Right ventricle myocardium inferior (tissue), 1 donor: ENCODE results near the gene S100A7A. TPM values are rescaled to one million over a fixed set of nuclear protein-coding genes. Genes with fewer than 3 reads are reported as not detected.

ENCODE experiments used
- ATAC-seq: fragments of 200-7000 bp; cut with Tn5 transposase; one replicate; pipeline ENCODE4 v1.9.1; 2020; ENCODE audit warnings: mild to moderate bottlenecking, moderate library complexity
- DNase-seq: peaks from one replicate; pipeline ENCODE4 v3.0.0; 2021; ENCODE audit errors: missing footprints
- intact Hi-C: fragments of 100-400 bp; cut with DNase I; formaldehyde crosslinking; loops from one replicate; pipeline ENCODE4 v1.11.0; 2022
- long read RNA-seq: library from polyadenylated mRNA; unstranded; transcript quantifications from one replicate; pipeline ENCODE4 v2.0.0, GENCODE V29; 2021
- total RNA-seq: library from RNA; stranded (reverse); fragmentation: NEBNext Ultra II Directional; extraction: Animal tissue kit (Norgen Biotek cat#: 25700); gene quantifications from one replicate; pipeline ENCODE4 v1.2.1, GENCODE V29; 2021
- donor health status: DM: no; HTN: yes; CAD: no; lungs with severe emphysema.

Gene S100A7A
- total RNA-seq = not detected
- long read RNA-seq = 0 reads

GRCh38 chr1:153415850-153416570 is at the start of gene S100A7A:
S100A7A (plus strand) TSS chr1:153416520; CDS start chr1:153418083, 1,563 bp downstream.
- ATAC-seq (no peak), DNase-seq (no peak)
- intact Hi-C loops = no loop called here

GRCh38 chr1:153367090-153367489 is 49.2 kb upstream of the S100A7A start:
- ATAC-seq (no peak), DNase-seq (no peak)
- intact Hi-C loops = no loop called here

GRCh38 chr1:153368495-153368894 is 47.8 kb upstream of the S100A7A start:
- DNase-seq (no peak), ATAC-seq (no peak)
- intact Hi-C loops = no loop called here

GRCh38 chr1:153370146-153370545 is 46.2 kb upstream of the S100A7A start:
- intact Hi-C loops = no loop called here
- ATAC-seq (no peak), DNase-seq (no peak)

GRCh38 chr1:153371231-153371630 is 45.1 kb upstream of the S100A7A start:
- intact Hi-C loops = no loop called here
- no peak for ATAC-seq
- DNase-seq = no peak

GRCh38 chr1:153372571-153372970 is 43.7 kb upstream of the S100A7A start:
- intact Hi-C loops = no loop called here
- DNase-seq (no peak), ATAC-seq (no peak)

- DNase-seq (no peak), ATAC-seq (peak; percentile 50)
- intact Hi-C loops = no loop called here
Measured at GRCh38 chr1:153374071-153374470, 42.2 kb upstream of the S100A7A start.

- no peak for ATAC-seq
- DNase-seq = no peak
- intact Hi-C loops = no loop called here
Measured at GRCh38 chr1:153375511-153375910, 40.8 kb upstream of the S100A7A start, which contains the start of gene S100A12. S100A12 (minus strand) TSS chr1:153375621; CDS start chr1:153374592, 1,029 bp downstream.

GRCh38 chr1:153379591-153379990 is 36.7 kb upstream of the S100A7A start:
- intact Hi-C loops = no loop called here
- ATAC-seq (no peak), DNase-seq (no peak)

- DNase-seq = no peak
- intact Hi-C loops = no loop called here
- no peak for ATAC-seq
Measured at GRCh38 chr1:153380711-153381110, 35.6 kb upstream of the S100A7A start.

- intact Hi-C loops = no loop called here
- DNase-seq (no peak), ATAC-seq (no peak)
Measured at GRCh38 chr1:153384958-153385580, 31.3 kb upstream of the S100A7A start.

GRCh38 chr1:153386500-153386901 is 29.8 kb upstream of the S100A7A start:
- DNase-seq = peak; percentile 76
- intact Hi-C loops = no loop called here
- ATAC-seq = peak; percentile 67

- ATAC-seq = no peak
- intact Hi-C loops = no loop called here
- no peak for DNase-seq
Measured at GRCh38 chr1:153387001-153387400, 29.3 kb upstream of the S100A7A start.

- intact Hi-C loops = no loop called here
- ATAC-seq (no peak), DNase-seq (no peak)
Measured at GRCh38 chr1:153387785-153388184, 28.5 kb upstream of the S100A7A start.

- intact Hi-C loops = no loop called here
- ATAC-seq (no peak), DNase-seq (no peak)
Measured at GRCh38 chr1:153389401-153389800, 26.9 kb upstream of the S100A7A start.

- intact Hi-C loops = no loop called here
- DNase-seq (no peak), ATAC-seq (no peak)
Measured at GRCh38 chr1:153389973-153390879, 26.1 kb upstream of the S100A7A start.

- DNase-seq = peak; percentile 93
- intact Hi-C loops = no loop called here
- peak; percentile 78 for ATAC-seq
Measured at GRCh38 chr1:153390938-153391710, 25.2 kb upstream of the S100A7A start, which contains the start of gene S100A8. S100A8 (minus strand) TSS chr1:153391073; CDS start chr1:153390535, 538 bp downstream.

- no peak for DNase-seq
- intact Hi-C loops = no loop called here
- no peak for ATAC-seq
Measured at GRCh38 chr1:153392258-153392657, 24.1 kb upstream of the S100A7A start.

- DNase-seq = no peak
- no peak for ATAC-seq
- intact Hi-C loops = no loop called here
Measured at GRCh38 chr1:153392822-153393221, 23.5 kb upstream of the S100A7A start.
